GM12801 (cell line): Measurements from ENCODE around the gene TECR.

Source experiments
- TF ChIP-seq, protein P1 (sequence below): IDR thresholded peaks from one replicate; pipeline ENCODE4 v1.5.1; 2011; ENCODE audit warnings: control low read depth; ENCODE audit not compliant: insufficient read length; ENCODE audit errors: extremely low read depth

TECR gene

DNA sequence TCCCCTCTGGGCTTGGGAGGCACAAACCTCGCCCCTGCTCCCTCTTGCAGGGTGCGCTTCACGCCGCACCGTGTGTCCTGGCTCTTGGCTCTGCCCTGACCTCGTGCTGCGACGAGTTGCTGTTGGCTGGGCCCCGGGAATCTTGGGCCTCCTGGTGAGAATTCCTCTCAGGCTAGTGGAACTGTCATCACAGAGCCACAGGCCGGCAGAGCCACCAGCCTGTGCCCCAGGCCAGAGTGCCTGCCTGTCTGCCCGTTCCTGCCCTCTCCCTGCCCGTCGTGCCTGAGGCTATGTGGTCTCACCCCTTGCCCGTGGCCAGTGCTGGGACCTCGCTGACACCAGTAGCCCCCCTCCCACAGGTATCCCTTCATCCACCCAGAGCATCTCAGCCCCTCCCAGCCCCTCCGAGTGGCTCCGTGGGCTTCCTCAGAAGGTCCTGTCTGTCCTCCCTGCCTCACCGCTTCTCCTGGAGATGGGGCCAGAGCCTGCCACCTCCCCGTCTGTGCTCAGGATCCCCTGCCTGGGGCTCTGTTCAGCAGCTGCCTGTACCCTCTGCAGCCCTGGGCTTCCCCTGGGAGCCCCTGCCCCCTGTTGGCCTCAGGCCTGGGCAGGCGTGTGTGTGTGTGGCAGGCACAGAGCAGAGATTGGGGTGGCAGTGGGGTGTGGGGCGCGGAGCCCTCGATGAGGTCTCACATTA lies 29.1 kb downstream of the TECR start:
- TF ChIP-seq, protein P1, sequence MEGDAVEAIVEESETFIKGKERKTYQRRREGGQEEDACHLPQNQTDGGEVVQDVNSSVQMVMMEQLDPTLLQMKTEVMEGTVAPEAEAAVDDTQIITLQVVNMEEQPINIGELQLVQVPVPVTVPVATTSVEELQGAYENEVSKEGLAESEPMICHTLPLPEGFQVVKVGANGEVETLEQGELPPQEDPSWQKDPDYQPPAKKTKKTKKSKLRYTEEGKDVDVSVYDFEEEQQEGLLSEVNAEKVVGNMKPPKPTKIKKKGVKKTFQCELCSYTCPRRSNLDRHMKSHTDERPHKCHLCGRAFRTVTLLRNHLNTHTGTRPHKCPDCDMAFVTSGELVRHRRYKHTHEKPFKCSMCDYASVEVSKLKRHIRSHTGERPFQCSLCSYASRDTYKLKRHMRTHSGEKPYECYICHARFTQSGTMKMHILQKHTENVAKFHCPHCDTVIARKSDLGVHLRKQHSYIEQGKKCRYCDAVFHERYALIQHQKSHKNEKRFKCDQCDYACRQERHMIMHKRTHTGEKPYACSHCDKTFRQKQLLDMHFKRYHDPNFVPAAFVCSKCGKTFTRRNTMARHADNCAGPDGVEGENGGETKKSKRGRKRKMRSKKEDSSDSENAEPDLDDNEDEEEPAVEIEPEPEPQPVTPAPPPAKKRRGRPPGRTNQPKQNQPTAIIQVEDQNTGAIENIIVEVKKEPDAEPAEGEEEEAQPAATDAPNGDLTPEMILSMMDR, result no peak

- TF ChIP-seq, protein P1, result no peak
These were observed 30.8 kb downstream of the TECR start for GRCh38 chr19:14559916-14560775.

- TF ChIP-seq, protein P1, result no peak
These were observed 31.3 kb downstream of the TECR start for GRCh38 chr19:14560776-14561108.

DNA sequence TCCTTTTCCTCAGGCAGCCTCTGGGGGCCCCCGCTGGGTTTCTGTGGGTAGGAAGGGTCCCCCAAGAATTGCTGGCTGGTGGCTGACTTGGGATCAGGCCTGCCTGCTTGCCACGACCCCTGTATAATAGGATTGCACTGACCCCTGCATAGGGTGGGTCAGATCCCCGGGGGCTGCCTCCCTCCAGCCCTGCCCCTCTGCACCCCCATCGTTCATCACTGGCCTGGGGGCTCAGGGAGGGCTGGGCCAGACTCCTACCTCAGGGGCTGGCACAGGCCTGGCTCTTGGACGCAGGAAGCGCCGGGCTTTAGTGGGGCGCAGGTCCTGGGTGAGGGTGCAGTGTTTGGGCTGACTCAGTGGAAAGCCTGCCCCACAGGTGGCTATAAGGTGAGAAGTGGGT lies 31.9 kb downstream of the TECR start:
- TF ChIP-seq, protein P1, result no peak

DNA sequence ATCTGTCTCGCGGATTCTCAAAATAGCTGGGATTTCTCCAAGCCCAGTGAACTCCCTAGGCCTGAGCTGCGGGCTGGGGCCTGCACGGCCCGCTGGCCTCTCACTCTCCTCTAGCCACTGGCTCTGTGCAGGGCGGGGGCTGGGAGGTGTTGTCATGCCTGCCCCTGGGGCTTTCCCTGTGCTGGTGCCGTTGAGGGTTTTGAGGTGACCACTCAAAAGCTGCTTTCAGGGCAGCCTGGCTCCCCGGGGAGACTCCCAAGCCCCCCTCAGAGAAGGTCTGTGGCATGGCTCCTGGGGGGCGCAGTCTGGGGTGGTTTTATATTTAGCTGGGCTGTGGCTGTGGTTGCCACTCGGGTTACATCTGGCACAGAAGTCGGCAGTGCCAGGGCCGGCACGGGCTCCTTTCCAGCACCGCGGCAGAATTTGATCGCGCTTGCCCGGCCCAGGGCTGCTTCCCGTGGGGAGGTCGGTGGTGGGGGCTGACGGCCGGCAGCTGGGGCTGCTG lies 32.5 kb downstream of the TECR start:
- TF ChIP-seq, protein P1, result no peak

DNA sequence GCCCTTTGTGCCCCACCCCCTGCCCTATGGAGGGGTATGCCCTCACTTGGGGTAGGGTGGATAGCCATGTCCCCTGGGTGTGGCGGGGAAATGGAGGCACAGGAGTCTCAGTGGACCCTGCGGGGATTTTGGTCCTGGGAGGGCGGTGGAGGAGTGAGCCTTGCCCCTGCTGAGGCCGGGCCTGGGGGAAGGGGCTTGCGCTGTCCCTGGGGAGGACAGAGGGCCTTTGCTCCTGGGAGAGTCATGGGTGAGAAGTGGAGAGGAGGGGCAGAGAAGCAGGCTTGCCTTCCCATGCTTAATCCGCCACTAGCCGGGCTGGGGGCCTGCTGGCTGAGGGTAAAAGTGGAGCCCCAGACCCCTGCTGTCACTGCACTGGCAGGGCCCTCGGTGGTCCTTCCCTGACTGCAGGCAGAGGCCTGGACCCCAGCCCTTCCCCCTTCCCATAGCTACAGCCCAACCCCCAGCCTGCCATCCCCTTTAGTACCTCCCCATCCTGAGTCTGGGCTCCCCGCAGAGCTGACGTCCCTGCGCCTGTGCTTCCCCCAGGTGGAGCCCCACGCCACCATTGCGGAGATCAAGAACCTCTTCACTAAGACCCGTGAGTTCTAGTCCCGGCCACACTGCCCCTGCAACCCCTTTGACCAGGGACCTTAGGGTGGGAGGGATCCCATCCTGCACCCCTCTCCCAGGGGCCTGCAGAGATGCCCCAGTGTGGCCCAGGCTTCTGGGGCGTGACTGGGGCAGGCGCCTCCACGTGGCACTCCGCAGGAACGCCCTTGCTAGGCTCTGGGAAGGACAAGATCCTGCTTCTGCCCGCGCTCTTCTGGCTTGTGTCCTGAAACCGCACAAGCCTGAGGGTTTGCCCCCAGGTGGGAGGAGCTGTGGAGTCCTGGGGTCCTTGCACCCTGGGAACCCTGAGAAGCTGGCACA lies 33.5 kb downstream of the TECR start:
- TF ChIP-seq, protein P1, result no peak

DNA sequence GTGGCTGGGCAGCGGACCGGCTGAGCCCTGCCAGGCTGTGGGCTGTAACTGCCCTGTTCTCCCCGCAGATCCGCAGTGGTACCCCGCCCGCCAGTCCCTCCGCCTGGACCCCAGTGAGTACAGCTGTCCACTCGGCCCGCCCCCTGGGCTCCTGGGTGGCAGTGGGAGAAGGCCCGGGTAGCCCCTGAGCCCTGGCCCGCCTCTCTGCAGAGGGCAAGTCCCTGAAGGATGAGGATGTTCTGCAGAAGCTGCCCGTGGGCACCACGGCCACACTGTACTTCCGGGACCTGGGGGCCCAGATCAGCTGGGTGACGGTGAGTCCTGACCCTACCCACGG lies 34.2 kb downstream of the TECR start:
- TF ChIP-seq, protein P1, result no peak
